Measurements from ENCODE around the gene LPAR3.

Gene LPAR3

GRCh38 chr1:84823991-84824390 lies 69.0 kb downstream of the LPAR3 start:
- no peak for DNase-seq

- DNase-seq = no peak
Observed at GRCh38 chr1:84823511-84823910, 69.5 kb downstream of the LPAR3 start.

- DNase-seq = no peak
Observed at GRCh38 chr1:84810343-84810742, 82.7 kb downstream of the LPAR3 start.

DNA sequence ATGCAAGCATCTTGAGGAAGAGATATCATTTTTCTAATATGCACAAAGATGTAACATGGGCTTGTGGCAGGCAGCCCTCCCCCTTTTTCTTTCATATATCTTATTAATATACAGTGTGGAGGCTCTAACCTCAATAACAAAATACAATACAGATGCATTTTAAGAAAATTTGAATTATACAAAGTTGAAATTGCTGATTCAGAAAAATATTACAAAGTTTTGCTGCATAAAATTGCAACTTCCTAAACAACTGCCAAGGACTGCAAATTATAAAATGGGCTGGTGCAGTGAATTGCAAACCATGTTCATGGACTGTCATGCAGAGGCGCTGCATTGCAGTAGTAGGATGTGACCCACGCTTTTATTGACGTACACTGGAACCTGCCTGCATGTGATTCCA lies 84.0 kb downstream of the LPAR3 start:
- no peak for DNase-seq

DNA sequence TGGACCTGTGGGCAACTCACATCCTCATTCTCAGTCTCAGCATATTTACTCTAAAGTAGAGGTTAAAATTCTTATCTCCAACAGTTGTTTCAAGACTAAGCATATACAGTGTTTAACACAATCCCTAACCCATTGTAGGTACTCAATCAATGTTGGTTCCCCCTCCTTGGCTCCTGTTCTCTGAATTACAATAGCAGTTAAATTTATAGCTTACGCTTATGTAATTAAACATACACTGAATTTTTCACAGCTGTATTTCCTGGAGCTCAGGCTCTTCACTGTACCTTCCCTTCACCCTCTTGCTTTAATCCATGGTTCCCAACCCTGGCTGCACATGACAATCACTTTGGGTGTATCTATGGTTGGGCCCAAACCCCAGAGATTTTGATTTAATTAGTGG lies 89.4 kb downstream of the LPAR3 start:
- DNase-seq = no peak

GRCh38 chr1:84802567-84803232 lies 90.3 kb downstream of the LPAR3 start:
- no peak for DNase-seq

GRCh38 chr1:84800090-84801073 lies 92.6 kb downstream of the LPAR3 start:
- no peak for DNase-seq

DNA sequence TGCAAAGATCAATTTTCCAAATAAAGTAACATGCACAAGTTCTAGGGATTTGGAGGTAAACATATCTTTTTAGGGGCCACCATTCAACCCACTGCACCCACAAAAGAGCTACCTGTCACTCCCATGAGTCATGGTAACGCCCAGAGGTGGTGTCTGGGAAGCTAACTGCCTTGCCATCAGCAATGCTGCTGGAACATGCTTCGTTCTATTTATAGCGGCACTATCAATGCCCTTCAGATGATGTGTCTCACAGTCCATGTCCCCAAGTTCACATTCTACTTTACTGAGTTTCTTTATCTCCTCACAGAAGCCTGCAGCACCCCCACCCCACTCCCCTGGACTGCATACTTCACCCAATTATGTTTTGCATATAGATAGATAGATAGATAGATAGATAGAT lies 95.4 kb downstream of the LPAR3 start:
- DNase-seq = no peak

DNA sequence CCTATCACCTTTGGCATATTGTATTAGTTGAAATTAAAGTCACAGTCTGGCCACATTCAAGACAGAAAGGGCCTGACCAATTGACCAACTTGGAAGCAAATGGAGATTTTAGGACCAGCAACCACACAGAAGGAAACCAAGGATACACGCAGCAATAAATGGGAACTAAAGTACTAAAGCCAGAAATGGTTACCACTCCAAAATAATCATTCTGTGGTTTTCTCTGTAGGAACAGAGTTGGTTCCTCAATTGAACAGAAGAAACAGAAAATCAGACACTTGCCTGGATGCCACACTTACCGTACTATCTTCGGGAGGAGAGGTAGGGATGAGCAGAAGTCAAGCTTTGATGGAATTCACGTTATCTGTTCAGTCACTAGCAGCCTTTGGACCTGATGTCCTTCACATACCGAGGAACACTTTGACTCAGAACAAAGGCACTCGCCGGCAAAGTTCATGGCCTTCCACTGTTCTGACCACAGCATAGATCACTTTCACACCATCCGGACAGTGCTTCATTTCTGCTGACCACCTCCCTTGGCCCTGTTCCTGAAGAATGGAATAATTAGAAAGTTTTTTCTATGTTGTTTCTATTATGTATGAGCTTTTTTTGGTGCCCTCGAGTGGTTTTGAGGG lies 96.9 kb downstream of the LPAR3 start:
- DNase-seq = no peak

- no peak for DNase-seq
Observed at GRCh38 chr1:84795213-84795612, 97.8 kb downstream of the LPAR3 start.

- DNase-seq = no peak
Observed at GRCh38 chr1:84792421-84792820, 100.6 kb downstream of the LPAR3 start.

- no peak for DNase-seq
Observed at GRCh38 chr1:84789014-84789413, 104.0 kb downstream of the LPAR3 start.

GRCh38 chr1:84785271-84786036 lies 107.6 kb downstream of the LPAR3 start:
- no peak for DNase-seq

DNA sequence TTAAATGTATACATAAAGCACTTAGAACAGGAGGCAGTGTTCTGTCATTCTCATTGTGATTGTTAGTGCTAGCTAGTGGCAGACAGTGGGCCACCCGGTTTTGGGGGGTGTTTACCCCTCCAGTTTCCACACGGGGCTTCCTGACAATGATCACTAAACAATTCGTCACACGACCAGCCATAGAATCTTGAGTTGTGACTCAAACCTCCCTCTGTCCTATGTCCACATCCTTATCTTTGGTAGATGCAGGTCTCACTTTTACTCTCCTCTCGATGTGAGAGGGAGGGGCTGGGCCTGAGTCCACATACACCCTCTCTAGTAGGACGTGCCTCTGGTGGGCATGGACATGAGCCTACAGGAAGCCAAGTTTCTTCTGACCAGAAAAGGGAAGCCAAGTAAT lies 110.1 kb downstream of the LPAR3 start:
- DNase-seq = no peak

GRCh38 chr1:84781946-84782771 lies 110.8 kb downstream of the LPAR3 start:
- peak; percentile 60 for DNase-seq

- DNase-seq = no peak
Observed at GRCh38 chr1:84780000-84780716, 112.8 kb downstream of the LPAR3 start.

- DNase-seq = no peak
Observed at GRCh38 chr1:84776639-84777038, 116.4 kb downstream of the LPAR3 start.

GRCh38 chr1:84775535-84775920 lies 117.5 kb downstream of the LPAR3 start:
- no peak for DNase-seq

DNA sequence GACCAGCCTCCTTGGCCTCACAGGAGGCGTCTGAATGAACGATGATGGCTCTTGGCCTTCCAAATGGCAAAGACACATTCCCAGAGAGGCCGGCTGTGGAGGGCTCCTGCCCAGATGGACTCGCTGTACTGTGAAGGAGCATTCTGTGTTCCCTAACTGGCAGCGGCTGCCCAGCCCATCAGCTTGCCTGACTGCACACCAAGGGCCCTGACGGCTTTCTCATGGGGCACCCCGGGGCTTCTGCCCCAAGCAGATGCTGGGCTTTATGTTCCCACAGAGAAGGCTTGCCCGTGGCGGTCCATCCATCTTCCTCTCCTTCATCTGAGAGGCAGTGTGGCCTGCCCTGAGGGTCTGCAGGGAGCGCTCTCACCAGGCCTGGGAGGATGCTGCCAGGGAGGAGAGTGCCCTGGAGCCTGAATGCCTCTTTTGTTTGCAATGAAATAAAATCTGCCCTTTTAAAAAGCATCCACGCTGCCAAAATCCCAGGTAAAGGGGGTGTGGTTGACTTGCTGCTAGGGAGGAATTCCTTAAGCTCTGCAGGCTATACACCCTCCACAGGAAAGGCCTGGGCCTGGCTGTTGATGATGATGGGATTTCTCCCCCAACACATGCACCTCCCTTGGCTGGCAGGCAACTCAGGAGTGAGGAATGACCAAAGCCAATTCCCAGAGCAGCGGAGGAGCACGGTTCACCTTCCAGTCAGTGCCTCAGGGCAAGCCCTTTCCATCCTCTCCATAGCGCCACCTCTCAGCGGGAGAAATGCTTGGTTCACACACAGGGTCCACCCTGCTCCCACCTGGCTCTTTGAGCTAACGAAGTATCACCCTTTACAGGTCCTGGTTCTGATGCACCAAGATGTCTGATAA lies 118.1 kb downstream of the LPAR3 start:
- DNase-seq = peak; percentile 11

DNA sequence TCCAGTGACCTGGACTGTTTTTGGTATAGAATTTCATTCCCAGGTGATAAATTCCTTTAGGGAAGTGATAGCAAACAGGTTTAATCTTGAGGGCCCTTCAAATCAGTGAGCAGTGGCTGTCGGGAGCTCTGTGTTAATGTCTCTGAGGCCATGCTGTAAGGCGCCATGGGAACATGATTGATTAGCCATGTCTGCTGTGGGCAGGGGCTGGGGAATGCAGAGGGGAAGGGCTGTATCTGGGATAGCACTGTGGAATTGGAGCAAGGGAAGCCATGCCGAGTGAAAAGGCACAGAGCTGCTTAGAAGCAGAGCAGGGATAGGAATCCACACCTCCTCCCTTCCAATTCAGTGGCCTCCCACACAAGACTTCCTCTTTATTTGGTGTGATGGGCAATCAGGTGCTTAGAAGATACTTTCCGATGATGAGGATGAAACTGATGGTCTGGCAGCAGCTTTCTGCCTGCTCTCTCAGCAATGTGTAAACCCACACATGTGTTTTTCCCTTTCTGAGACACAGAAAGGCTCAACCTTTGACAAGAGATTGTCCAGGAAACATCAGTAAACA lies 119.0 kb downstream of the LPAR3 start:
- no peak for DNase-seq

Data from NCI-H748 treated with DMSO at 0.1 percent for 48 hours (cell line).